GM18861 (cell line): ENCODE results near the gene WNT4.

Experiments
- ATAC-seq: cut with Tn5 transposase; IDR thresholded peaks from one replicate; pipeline ENCODE4 v1.9.1; 2021; ENCODE audit not compliant: unreplicated experiment

Gene WNT4

DNA sequence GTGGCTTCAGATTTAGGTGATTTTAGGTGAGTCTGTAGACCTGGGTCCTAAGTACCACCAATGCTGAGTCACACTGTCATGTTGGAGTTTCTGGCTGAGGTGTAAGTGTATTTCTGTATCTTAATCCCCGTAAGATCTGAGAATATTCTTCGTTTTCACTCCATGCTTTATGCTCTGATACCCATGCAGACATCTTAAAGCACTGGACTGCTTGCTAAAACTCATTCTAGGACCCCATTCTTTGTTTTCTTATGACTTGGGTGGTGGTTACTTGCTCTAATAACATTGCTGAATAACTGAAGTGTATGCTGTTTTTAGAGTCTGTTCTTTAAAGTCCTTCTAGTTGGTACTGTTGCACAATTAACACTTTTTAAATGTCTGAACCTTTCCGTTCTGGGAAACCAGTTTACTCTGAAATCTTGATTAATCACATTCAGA, 53.7 kb downstream of the WNT4 start:
- ATAC-seq, result no peak

DNA sequence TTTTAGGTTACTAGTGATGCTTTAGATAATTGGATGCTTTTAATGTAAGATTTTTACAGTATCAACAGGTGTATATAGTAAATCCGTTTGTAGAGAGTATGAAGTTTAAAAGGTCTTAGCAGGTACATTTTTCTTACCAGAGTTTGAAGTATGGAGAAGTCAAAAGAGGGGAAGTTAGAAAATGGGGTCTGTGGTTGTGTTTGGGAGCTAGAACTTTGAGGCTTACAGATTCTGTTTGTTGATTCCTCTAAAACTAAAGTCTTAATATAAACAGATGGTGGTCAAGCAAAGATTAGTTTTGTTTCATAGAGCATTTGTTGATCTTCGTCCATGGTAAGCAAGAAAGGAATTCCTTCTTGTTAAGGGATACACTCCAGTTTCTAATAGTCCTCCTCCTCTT, 54.6 kb downstream of the WNT4 start:
- no peak for ATAC-seq

DNA sequence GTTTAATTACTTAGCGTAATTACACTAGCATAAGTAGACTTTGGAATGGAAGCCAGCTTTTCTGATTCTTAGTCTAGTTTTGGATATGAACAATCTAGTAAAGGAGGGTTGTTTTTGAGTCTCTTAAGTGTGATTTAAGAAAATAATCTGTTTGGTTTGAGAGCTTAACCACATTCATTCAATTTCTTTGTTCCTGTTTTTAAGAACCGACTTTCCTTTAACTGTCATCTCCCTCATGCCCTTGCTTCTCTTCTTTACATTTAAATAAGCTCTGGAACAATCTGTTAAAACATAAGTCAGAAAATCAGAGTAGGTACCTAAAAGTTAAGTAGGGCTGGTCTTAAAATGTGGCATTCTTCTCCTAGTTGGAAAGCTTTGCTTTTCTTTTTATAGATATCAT, 62.7 kb downstream of the WNT4 start:
- ATAC-seq, result no peak

DNA sequence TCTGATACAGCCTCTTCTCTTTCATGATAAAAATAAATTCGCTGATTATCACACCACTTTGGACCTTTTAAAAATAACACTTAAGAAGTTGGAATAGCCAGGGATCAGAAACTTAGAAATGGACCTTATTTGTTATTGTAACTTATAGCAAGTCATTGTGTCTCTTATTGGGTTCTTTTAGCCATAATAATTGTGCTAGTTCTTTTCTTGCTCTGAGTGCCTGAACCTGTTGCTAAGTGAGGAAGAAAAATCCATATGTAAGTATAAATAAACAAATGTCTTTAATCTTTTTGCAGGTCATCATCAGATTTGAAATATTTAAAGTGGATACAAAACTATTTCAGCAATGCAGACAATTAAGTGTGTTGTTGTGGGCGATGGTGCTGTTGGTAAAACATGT, 64.8 kb downstream of the WNT4 start:
- ATAC-seq, result no peak

DNA sequence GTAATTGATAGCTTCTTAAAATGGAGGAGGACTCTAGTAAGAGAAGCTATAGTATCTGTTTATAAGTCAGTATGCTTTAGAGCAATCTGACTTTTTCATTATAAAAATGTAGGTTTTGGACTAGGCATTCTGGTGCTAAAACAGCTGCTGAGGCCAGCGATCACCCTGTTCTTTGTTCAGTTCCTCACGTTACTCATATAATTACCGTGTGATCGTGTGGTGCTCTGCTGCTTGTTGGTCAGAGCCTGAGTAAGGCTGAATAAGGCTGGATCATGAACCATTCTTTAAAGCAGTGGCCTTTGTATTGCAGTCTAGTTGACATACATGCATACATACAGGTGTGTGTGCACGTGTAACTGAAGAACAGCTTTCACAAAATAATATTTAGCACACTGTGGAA, 65.2 kb downstream of the WNT4 start:
- ATAC-seq, result no peak

DNA sequence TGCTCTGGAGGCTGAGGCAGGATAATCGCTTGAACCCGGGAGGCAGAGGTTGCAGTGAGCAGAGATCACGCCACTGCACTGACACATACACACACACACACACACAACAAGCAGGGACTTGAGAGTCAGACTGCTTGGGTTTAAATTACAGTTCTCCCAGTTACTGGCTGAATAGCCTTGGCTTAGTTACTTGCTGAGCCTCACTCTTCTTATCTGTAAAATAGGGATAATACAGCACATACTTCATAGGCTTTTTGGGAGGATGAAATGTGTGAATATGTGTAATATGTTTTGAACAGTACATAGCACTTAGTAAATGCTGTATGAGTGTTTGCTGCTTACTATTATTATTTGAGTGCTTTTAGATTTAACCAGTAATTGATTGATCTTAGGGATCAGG, 66.6 kb downstream of the WNT4 start:
- ATAC-seq, result no peak

DNA sequence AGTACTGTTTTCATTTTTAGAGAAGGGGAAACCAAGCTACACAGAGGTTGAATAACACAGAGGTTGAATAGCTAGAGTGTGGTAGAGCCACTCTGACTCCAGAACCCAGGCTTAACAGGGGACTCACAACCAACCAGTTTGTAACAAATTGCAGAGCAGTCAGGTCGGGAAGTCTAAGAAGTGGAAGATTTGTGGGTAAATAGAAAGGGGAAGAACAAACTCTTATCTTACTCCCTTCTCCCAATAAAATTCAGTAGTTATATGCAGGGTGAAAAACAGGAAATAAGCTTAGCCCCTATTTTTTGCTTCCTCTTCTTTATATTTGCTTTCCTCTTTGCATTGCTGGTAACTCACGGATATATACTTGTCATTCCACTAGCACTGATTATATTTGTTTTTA, 67.2 kb downstream of the WNT4 start:
- no peak for ATAC-seq

DNA sequence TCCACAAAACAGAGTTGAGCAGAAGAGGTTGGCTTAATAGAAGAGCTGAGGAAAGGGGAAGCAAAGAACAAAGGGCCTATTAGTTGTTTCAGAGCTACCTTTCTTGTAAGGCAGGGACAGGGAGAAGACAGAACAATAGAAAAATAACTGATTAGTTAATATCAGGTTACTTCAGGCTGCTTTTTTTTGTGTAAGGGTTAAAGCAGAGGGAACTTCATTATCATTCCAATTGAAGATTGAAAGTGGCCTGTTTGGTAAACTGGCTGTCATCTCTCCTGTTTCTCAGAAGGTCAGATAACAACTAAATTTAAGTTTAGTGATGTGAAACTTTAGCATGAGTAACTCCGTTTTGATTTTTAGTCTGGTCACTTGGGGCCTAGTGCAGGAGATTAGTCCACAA, 68.1 kb downstream of the WNT4 start:
- no peak for ATAC-seq

DNA sequence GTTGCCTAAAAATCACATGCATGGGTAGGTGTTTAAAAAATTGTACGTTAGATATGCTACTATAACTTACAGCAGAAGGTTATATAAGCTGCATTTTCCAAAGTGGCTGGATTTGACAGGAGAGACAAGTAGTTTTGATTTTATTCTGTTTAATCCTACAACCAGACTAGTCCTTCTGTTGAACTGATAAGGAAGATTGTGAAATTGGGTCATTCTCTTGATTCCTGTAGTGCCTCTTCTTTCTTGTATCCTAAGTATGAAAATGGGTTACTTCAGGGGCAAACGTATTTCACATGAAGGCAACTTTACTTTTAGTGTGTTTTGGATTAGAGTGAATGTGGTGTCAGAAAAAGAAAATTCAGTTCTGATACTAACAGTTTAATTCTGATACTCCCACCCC, 71.4 kb downstream of the WNT4 start:
- no peak for ATAC-seq
